ENCODE data around the gene FAT3. TPM values are rescaled to one million over a fixed set of nuclear protein-coding genes. Genes with fewer than 3 reads are reported as not detected.
A peak's percentile ranks its signal among the peaks of the same experiment; 100 is the strongest.

Gene FAT3
- total and polyA plus RNA-seq, 2 of the 4 experiments (the other 2 are of a cell fraction), result 0.53 to 2.9 TPM

DNA sequence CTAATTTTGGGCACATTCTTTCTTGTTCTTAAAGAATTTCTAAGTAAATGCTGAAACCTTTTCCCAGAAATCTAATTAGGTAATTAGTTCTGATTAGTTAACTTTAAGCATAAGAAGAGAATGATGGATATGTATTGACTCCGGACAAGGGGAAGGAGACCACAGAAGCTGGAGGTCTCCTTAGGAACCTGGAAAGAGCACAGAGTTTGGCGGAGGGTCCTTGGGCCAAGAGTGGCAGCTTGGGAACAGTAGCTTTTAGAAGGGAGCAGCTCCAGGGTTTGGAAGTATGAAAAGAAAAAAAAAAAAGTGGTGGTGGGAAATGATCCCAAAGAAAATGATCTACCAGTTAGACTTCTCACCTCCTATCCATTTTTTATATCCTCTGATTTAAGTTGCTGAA is 42.7 kb downstream of the FAT3 start:
- DNase-seq (no peak), ATAC-seq (ENCODE audit: low read depth) (no peak)
- H3K4me1 ChIP-seq (ENCODE audit: control insufficient read depth, insufficient read depth, low read length), result peaks cover 2% of the 10 kb centered on the region; the same call in 1 of the 2 replicates
- no peak overlapping the region for H2BK15ac ChIP-seq (ENCODE audit: low read depth, low read length)
- H3K14ac ChIP-seq (replicated peaks; ENCODE audit: low read depth, low read length), result no peak overlapping the region
- no peak overlapping the region for H2AK9ac ChIP-seq (replicated peaks; ENCODE audit: low read depth, low read length, poor library complexity)
- H2BK120ac ChIP-seq (ENCODE audit: low read depth, low read length), result peak overlapping the region; percentile 46; the same call in 1 of the 2 replicates
- H4K20me1 ChIP-seq (ENCODE audit: insufficient read depth, low read length), result no peaks in the 10 kb centered on the region
- BruUV-seq (replicated peaks), result no TSS peak
- TF ChIP-seq, protein P1, sequence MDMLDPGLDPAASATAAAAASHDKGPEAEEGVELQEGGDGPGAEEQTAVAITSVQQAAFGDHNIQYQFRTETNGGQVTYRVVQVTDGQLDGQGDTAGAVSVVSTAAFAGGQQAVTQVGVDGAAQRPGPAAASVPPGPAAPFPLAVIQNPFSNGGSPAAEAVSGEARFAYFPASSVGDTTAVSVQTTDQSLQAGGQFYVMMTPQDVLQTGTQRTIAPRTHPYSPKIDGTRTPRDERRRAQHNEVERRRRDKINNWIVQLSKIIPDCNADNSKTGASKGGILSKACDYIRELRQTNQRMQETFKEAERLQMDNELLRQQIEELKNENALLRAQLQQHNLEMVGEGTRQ (IDR thresholded peaks at IDR 0.05; ENCODE audit: low read depth, low read length), result no peak
- TF ChIP-seq CHD1 (IDR thresholded peaks at IDR 0.05; ENCODE audit: low read depth, low read length) (no peak), SMC3 (IDR thresholded peaks at IDR 0.05; ENCODE audit: low read depth, low read length) (no peak), MAZ (IDR thresholded peaks at IDR 0.05; ENCODE audit: borderline replicate concordance, low read depth, low read length) (no peak), MAFK (IDR thresholded peaks at IDR 0.05; ENCODE audit: low read depth, low read length) (no peak)
- dilution Hi-C loops (cut with HindIII; ENCODE audit: low sequenced_read_pairs, unreplicated experiment) (no loop called here), in situ Hi-C loops (cut with MboI; ENCODE audit: low sequenced_read_pairs) (no loop called here), intact Hi-C loops (cut with micrococcal nuclease) (loop anchor here (5.0 kb wide), 1 partner anchor 115 kb away; no protein-coding TSS in a partner anchor)
- H3K36me3 ChIP-seq (ENCODE audit: control insufficient read depth, insufficient read depth, low read length), result no peaks in the 10 kb centered on the region
- whole genome bisulfite sequencing, 2 experiments (ENCODE audit: extremely low coverage in 2 of 2, insufficient read length in 1 of 2), result no CpG with 5 or more reads among the region's 2 CpGs
- H4K5ac ChIP-seq (ENCODE audit: low read depth, low read length), result no peak overlapping the region
- H2BK5ac ChIP-seq (ENCODE audit: low read depth, low read length, poor library complexity, severe bottlenecking), result no peak overlapping the region
- H3K4ac ChIP-seq (ENCODE audit: low read depth, low read length), result no peak overlapping the region
- H3K27me3 ChIP-seq (ENCODE audit: control insufficient read depth, insufficient read depth, low read length), result no peaks in the 10 kb centered on the region
- H3K4me3 ChIP-seq (ENCODE audit: insufficient read depth, low read depth, low read length), result no peak overlapping the region
- no peak overlapping the region; the same call in 1 of the 2 replicates for H2AK5ac ChIP-seq (ENCODE audit: low read depth, low read length)
- H3K9me3 ChIP-seq (ENCODE audit: control insufficient read depth, insufficient read depth, low read length), result no peaks in the 10 kb centered on the region
- POLR2A ChIA-PET (ENCODE audit: unreplicated experiment), result no interaction called here
- no peak overlapping the region for H3K27ac ChIP-seq (ENCODE audit: insufficient read depth, low read length)
- no peak overlapping the region for H3K9ac ChIP-seq (ENCODE audit: low read depth, low read length)
- no peaks in the 10 kb centered on the region for H3K79me1 ChIP-seq (ENCODE audit: low read depth in 1 of 2, low read length in 2 of 2)
- CTCF ChIA-PET, result no interaction called here
- H3K23ac ChIP-seq (ENCODE audit: low read depth, low read length), result no peak overlapping the region
- H4K91ac ChIP-seq (ENCODE audit: insufficient read depth, low read depth, low read length), result no peak overlapping the region; the same call in 1 of the 2 replicates
- no peaks in the 10 kb centered on the region; the same call in 1 of the 2 replicates for H3K9me1 ChIP-seq (ENCODE audit: insufficient read depth, low read length)
- H2BK20ac ChIP-seq (ENCODE audit: low read depth, low read length), result no peak overlapping the region; the same call in 1 of the 2 replicates
- H3K56ac ChIP-seq (ENCODE audit: extremely low read depth, insufficient read depth, low read length), result no peak overlapping the region
- H4K8ac ChIP-seq (ENCODE audit: low read depth in 2 of 2, low read length in 2 of 2), result no peak overlapping the region; a peak in 1 of 4 replicates
- H3K18ac ChIP-seq (ENCODE audit: low read depth, low read length), result peak overlapping the region; percentile 59; the same call in 1 of the 2 replicates
- no peak overlapping the region for H3K4me2 ChIP-seq (ENCODE audit: low read depth, low read length)
- no peak overlapping the region for H2AFZ ChIP-seq (replicated peaks; ENCODE audit: low read length, poor library complexity)

Data from IMR-90 (cell line).